GM19238 (cell line): ENCODE measurements around the gene RPS5.
A peak's percentile ranks its signal among the peaks of the same experiment; 100 is the strongest.

Source experiments
- DNase-seq: peaks from one replicate; pipeline ENCODE4 v3.0.0; 2011; ENCODE audit warnings: low spot score; ENCODE audit not compliant: insufficient read length

The RPS5 gene

DNA sequence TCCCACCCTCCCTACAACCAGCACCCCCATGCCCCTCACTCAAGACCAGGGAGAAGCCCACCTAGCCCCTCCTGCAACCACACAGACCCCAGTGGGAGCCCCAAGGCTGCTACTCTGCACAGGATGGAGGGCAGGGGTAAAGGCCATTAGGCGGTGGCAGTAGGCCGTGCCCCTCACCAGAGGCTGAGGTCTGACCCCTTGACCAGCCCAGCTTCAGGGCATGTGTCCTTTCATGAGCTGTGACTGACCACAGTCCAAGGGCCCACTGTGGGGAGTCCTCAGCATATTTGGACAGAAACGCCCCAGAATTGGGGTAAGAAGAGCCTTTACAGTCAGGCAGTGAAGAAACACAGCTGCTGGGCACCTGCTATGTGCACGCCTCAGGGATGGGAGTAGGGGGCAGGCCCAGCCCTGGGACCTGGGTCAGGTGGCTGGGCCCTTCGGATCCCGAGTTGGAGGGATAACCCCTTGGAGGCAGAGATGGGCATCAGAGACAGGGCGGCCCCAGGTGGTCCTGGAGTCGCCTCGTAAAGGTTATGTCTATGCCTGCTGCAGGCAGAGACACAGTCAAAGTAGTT is 1.7 kb upstream of the RPS5 start:
- no peak for DNase-seq

DNA sequence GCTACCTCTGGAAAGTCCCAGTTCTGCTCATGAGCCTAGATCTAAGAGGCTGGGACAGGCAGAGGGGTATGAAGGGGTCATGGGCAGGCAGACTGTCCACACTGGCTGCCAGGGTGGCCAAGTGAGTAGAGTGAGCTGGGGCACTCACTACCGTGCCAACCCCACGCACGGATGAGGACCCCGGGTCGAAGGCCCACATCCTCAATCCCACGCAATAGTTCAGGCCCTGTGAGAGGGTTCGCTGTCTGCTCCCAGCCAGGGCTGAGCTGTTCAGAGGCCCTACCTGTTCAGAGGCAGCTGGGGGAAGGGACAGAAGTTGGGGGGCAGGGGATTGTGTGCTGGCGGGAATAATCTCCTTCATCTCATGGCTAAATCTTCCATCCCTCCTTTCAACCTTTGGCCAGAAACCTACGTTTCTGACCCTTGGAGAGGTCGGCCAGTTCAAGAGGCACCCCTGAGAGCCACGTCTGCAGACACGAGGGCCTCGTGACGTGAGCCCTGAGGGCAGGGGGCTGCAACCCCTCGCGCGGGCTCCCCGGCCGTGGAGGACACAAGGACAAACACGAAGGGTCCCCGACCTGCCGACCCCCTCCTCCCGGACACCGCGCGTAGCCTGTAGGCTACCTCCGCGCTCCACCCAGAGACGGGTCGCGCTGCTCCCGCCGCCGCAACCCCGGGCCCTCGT is 1.0 kb upstream of the RPS5 start:
- DNase-seq, result no peak

DNA sequence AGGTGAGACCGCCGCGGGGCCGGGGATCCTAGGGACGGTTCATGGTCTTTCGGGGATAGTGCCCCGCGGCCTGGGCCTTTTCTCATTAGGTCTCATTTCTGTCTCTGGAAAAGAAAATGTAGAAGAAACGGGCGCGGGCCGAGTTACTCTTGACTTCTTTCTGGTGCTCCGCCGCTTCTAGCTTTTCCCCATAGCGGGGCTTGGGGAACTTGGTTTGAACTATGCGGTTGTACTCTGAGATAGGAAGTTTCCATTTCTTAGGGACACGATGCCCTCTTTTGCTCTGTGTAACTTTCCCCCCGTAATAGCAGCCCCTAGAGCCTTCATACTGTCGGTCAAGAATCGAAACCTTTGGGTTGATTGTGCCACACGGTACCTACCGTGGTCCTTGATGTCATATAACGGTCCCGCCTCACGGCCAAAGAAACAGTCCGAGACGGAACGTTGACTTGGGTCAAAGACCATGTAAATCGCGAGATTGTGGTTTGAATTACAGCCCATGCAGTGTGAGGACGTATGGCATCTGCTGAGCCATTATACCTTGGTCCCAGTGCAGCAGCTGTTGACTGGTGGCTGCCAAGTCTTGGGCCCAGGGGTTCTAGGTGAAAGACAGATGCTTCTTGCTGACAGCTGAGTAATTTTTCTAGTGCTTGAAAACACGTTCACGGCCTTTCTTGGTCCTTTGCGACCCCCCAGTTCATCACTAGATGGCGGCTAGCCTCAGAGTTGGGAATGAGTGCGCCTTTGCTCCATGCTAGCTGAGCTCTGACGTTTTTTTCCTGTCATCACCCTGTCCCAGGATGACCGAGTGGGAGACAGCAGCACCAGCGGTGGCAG is 487 bp downstream of the RPS5 start:
- DNase-seq, result no peak

DNA sequence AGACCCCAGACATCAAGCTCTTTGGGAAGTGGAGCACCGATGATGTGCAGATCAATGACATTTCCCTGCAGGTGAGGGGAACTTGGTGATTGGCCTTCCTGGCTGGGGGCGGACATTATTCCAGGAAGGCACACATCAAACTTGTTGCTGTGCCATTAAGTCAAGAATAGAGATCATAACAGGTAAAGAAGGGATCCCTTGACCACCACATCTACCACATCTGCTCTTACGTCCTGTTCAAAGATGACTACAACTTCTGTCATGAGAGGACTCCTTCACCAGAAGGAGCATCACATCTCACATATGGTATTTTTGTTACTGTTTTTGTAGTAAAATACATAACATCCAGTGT is 1.1 kb downstream of the RPS5 start:
- DNase-seq, result no peak

DNA sequence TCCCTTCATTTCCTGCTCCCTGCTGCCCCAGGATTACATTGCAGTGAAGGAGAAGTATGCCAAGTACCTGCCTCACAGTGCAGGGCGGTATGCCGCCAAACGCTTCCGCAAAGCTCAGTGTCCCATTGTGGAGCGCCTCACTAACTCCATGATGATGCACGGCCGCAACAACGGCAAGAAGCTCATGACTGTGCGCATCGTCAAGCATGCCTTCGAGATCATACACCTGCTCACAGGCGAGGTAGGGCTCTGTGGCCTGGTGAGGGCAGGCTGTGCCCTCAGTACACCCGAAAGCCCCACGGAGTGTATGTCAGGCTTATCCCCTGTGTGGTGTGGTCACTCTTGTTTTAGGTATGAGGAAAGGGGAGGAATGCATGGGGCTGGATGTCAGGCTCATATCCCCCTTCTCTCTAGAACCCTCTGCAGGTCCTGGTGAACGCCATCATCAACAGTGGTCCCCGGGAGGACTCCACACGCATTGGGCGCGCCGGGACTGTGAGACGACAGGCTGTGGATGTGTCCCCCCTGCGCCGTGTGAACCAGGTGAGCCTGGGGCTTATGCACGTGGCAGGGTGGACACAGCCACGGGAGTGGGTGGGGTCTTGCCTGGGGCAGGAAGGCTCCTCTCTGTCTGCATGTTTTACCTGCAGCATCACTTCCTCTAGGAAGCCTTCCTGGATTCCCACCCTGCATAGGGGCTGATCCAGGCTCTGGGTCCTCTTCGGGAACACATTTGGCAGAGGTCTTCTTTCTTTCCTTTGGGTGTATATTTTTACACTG is 6.1 kb downstream of the RPS5 start:
- no peak for DNase-seq

DNA sequence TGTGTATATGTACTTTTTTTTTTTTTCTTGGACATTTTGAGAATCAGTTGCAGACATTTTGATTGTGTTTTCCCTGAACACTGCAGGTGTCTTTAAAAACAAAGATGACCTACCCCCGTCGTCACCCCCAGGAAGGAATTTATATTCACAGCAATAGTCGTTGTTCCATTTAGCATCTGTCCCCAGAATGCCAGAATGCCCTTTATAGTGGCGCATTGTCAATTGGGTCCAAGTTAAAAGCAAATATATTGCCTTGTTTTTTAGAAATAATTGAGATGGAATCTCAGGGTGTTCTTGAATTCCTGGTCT is 6.6 kb downstream of the RPS5 start:
- DNase-seq, result no peak

DNA sequence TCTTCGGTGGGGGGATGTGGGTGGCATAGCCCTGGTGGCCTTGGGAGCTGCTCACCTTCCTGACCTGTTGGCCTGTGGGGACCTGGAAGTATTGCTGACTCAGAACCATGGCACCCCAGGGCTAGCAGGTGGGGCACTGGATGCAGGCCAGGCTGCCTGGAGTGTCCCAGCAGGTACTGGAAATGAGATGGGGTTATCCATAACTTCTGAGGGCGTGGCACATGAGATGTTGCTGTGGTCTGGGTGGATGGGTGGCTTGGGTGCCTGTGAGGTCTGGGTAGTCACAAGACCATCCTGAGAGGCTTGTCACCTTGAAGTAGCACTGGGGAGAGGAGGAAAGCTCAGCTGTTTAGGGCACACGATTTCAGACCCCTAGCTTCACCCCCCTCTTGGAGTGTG is 7.8 kb downstream of the RPS5 start:
- DNase-seq, result no peak

DNA sequence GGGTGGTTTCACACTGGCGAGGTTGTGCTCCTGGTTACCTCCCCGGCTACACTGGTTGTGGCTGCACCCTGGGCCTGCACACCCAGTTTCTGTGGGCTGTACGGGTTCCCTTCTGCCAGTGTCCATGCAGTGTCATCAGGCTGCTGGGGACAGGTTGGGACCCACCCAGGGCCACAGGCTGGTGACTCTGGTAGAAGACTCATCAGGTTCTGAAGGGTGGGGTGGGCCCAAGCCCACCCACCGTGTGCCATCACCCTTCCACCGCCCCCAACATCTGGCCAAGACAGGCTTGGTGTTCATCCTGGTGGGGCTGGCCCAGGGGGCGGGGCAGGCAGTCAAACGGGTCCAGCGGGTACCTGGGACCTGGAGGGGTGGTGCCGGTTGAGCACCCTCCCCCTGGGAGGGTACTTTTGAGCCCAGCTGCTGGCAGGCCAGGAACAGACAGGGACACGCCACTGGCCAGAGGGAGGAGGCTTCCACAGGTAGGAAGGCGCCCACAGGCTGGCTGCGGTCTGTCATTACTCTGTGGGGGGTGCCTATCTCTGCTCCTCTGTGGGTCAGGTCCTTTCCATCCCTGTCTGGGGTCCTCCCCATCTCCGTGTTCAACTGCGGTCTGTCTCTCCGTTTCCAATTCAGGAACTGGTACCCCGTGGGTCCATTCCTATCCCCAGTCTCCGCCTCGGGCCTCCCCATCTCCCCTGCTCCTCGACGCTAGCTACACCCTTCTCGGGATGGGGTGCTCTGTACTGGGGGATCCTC is 8.3 kb downstream of the RPS5 start, which contains the start of gene RNF225:
Gene RNF225, plus strand, starts transcription at position 437 of the 759 bp plus-strand sequence. CDS start 434 bp downstream, outside the sequence.
- no peak for DNase-seq

DNA sequence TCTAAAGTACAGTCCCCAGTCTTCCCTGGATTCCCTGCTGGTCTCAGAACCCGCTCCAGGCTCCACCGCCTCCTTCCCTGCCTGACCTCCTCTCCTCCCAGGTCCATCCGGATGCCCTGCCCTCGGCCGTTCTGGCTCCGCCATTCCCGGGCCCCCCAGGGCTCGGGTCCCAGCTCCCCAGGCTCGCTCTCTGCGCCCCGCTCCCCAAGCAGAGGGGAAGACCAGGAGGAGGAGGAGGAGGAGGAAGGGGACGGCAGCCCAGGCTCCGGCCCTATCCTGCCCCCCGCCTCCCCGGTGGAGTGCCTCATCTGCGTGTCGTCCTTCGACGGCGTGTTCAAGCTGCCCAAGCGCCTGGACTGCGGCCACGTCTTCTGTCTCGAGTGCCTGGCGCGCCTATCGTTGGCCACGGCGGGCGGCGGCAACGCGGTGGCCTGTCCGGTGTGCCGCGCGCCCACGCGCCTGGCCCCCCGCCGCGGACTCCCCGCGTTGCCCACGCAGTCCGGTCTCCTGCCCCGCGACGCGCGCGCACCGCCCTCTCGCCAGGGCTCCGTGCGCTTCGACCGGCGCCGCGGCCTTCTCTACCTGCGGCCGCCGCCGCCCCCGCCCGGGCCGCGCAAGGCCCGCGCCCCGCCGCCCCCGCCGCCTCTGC is 9.0 kb downstream of the RPS5 start:
- DNase-seq, result no peak

DNA sequence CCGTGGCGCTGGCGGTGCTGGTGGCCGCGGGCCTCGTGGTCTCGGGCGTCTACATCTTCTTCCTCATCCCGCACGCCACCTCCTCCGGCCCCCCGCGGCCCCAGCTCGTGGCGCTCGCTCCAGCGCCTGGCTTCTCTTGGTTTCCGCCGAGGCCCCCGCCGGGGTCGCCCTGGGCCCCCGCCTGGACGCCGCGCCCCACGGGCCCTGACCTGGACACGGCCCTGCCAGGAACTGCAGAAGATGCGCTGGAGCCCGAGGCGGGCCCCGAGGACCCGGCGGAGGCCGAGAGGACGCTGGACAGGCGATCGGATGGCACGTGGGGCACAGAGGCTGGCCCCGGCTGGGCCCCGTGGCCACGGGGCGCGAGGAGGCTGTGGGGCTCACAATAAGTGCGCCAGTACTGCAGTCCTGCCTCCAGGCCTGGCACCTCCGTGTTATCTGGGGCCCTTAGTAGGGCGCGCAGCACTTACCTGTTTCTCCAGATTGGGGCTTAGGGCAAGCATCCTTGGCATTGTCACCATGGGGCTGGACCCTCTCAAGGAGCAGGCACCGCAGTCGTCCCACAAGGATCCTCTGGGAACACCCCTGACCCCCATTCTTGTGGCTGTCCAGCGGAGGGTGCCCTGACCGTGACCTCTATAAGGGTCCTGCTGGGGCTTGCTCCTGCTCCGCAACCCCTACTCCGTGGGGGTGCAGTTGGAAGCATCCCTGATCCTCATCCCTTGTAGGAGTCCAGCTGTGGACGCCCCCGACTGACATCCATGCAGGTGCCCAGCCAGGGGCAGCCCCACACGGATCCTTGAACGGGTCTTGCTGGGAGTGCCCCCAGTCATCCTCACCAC is 9.8 kb downstream of the RPS5 start:
- DNase-seq, result no peak

DNA sequence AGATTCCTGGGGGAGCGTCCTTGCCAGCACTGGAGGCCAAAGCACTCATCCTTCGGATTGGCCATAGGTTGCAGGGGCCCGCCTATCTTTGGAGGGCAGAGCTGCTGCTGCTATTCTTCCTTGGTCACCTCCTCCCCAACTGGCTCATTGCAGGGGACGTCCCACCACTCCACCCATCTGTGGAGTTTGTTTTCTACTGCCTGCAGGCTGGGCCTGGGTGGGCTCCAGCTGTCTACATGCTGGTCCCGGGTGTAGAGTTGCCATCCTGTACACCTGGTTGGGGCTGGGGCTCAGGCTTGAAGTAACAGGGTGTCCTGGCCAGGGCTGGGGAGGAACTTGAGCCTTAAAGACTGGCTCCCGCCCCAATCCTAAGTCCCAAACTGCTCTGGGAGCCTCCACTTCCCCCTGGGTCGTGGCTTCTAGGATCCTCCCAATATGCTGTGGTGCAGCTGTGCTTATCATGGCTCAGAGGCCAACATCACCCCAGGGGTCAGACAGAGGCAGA is 10.5 kb downstream of the RPS5 start:
- no peak for DNase-seq

DNA sequence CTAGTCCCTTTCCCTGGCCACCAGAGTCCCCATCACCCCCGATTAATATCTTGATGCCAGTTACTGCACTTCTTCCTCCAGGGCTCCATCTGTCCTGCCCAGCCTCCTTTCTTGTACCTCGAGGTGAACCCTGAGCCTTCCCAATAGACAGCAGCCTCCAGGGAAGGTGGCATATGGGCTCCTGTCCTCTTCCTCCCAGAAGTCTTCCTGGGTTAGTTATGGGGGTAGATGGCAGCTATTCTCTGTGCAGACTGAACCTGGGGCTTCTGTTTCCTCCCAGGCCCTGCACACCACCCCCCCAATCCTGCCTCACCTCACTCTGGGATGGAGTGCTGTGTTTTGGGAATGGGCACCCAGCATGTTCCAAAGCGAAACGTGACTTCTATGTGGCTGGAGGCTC is 11.0 kb downstream of the RPS5 start:
- DNase-seq, result no peak

DNA sequence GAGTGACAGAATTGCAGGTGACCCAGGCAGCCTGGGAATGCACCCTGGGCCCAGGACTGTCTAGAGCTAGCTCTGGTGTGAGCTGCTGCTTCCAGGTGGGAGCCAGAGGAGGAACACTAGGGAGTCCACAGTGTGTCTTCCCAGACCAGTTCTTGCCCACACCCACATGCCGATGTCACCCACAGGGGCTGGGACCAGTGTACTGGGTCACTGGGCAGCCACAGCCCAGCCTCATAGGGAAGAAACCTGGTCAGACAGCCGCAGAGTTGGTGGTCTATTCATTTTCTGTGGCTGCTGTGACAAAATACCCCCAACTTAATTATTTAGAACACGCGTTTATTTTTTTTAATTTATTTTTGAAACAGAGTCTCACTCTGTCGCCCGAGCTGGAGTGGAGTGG is 11.5 kb downstream of the RPS5 start:
- no peak for DNase-seq

DNA sequence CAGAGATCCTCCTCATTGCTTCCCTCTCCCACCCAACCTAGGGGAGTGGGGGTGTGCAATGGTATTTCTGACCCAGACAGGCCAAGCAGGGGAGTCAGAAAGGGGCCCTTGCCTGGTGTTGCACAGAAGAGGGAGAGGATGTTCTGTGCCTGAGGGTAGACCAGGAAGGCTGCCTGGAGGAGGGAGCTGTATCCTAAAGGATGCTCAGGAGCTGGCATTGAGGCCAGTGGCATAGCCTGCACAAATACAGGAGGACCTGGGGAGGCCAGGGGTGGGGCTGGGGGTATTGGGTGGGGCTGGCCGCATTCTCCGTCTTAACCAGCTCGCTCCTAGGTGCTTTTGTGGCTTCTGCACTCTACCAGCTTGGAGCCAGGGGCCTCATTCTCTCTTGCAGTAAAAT is 12.8 kb downstream of the RPS5 start:
- no peak for DNase-seq

DNA sequence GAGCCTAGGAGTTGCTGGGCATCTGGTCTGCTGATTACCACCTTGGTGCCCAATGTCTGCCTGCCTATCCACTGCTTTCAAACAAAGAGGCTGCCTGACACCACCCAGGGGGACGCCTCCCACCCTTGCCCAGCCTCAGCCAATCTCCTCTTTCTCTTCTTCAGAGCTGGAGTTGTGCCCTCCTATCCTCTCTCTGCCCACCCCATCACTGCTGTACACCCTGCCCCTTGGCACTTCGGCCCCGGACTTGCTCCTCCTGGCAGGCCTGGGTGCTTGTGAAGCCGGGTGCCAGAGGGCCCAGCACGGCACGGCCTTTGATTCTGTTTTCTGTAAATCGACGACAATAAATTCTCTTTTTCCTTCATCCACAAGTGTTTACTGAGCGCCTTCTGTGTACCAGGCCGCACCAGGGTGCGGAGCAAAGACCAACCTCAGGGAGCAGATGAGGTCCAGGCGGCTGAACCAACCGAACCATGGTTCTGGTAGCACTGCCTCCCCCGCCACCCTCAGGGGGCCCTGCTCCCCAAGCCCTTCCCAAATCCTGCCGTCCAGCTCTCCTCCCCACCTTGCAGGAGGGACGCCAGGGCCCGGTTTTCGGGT is 13.3 kb downstream of the RPS5 start:
- DNase-seq, result no peak

DNA sequence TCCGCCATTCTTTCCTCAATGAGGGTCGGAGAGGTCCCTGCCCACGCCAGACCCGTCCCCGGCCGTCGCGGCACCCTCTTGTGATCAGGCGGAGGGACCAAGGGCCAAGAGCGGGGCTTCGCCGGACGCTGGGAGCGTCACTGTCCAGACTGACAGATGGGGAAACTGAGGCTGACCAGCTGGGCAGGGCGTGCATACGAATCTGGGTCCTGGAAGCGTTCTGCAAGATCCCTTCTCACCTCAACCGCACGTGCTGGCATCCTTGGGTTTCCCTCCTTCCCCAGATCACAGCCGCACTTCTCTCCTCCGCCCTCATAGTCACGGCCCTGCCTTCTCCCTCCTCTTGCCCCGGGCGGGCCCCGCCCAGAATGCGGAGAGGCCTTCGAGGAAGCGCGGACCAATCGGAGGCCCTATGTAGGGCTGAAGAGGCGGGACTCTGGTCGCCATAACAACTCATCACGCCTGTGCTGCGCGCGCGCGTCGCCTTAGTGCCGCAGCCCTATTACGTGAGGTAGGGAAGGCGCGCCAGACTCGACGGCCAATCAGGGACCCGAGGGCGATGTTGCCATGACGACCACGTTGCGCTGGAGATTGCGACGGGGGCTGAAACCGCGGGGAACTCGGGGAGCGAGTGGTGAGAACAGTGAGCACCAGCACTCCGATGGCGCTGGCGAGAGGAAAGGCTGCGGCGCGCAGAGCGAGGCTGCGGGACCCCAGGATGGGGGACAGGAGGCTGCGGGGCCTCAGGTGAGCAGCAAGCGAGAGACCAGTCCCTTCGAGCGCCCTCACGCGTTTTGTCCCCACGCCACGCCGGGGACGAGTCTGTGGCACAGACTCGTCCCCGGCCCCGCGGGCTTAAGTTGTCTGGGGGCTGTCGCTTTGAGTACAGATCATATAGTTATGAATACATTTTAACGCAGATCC is 14.1 kb downstream of the RPS5 start:
- peak; percentile 100 for DNase-seq

DNA sequence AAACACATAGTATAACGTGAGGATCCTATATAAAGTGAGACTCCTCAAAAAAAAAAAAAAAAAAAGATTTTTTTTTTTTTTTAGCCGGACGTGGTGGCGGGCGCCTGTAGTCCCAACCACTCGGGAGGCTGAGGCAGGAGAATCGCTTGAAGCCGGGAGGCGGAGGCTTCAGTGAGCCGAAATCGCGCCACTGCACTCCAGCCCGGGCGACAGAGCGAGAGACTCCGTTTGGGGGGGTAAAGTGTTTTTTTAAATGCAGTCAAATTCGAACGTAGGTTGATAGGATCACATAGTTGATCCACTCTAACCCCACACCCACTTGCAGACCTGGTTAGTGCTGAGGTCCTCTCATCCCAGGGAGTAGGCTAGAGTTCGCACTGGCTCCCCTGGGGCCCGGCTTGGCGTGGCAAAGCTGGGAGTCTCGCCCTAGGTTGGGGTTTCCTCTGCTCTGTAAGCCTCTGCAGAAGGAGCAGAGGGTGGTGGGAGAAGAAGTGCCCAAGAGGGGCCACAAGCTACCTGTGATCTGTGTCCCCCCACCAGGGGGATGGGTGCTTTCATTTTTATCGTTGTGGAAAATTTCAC is 14.9 kb downstream of the RPS5 start:
- DNase-seq, result no peak
